Heart left ventricle (tissue), 13 donors: ENCODE results near the gene ADGRL3.

Source experiments
- POLR2A ChIP-seq, 2 donors: fragments of 450-650 bp; IDR thresholded peaks; one replicate each; pipeline ENCODE4 v1.6.1; 2017; ENCODE audit warnings: antibody characterized with exemption in 2 of 2, mild to moderate bottlenecking in 2 of 2, moderate library complexity in 2 of 2
- TF ChIP-seq, protein P1 (sequence below), 12 donors: fragments of 200-600 bp; sonication (generic) in 4 of 12; IDR thresholded peaks; one replicate each; pipeline versions ENCODE4 v1.5.0 to v1.8.0; 2018 to 2022; ENCODE audit warnings: antibody characterized with exemption in 12 of 12, mild to moderate bottlenecking in 5 of 12
- donor health status: ischemic (EF 13 %, LVEDD 7.1; RV severe dilation, severe dysfunction).
- donor health status: DM: no; HTN: yes; CAD: no.
- donor health status: DM: no; HTN: no; CAD: no.
- donor health status: ischemic (EF 25% LVEDD 6.9; RV normal size, moderate dysfunction).
- donor health status: ischemic (EF 25% LVEDD 5.7; RV mildly dilated, moderate dysfunction).
- donor health status: ischemic (EF 35%, LVEDD 5.7; RV mildly dilated, moderate dysfunction).
- donor health status: nonischemic (EF 11% LVEDD 7.7; RV severe dilation, severe dysfunction).
- donor health status: DM: yes; HTN: yes; CAD: no.
- donor health status: PGD.
- donor health status: ischemic (EF 29% LVEDD 5.4; RV normal size, mild dysfunction).
- donor health status: nonischemic (EF 23%, LVEDD 6.1; RV moderate dilation, normal function).

- TF ChIP-seq, protein P1, sequence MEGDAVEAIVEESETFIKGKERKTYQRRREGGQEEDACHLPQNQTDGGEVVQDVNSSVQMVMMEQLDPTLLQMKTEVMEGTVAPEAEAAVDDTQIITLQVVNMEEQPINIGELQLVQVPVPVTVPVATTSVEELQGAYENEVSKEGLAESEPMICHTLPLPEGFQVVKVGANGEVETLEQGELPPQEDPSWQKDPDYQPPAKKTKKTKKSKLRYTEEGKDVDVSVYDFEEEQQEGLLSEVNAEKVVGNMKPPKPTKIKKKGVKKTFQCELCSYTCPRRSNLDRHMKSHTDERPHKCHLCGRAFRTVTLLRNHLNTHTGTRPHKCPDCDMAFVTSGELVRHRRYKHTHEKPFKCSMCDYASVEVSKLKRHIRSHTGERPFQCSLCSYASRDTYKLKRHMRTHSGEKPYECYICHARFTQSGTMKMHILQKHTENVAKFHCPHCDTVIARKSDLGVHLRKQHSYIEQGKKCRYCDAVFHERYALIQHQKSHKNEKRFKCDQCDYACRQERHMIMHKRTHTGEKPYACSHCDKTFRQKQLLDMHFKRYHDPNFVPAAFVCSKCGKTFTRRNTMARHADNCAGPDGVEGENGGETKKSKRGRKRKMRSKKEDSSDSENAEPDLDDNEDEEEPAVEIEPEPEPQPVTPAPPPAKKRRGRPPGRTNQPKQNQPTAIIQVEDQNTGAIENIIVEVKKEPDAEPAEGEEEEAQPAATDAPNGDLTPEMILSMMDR (IDR thresholded peaks at IDR 0.05), result no peak
- TF ChIP-seq POLR2A (IDR thresholded peaks at IDR 0.05), result no peak
Measured at GRCh38 chr4:61274286-61274685, 74.2 kb downstream of the ADGRL3 start.
